ENCODE results near the gene USP3. TPM values are rescaled to one million over a fixed set of nuclear protein-coding genes. Genes with fewer than 3 reads are reported as not detected.

USP3 gene
- total RNA-seq, 2 donors from 2014 or later, result 44.2 to 45.8 TPM

GRCh38 chr15:63636518-63637061, 132.2 kb downstream of the USP3 start:
- no peak for DNase-seq (ENCODE audit: low spot score)
- Histone ChIP-seq H3K4me3 (no peak overlapping the region), H3K36me3 (peaks cover 0 to 3% of the 10 kb centered on the region in 2 donors), H3K9me3 (no peaks in the 10 kb centered on the region), H3K4me1 (replicated peaks) (no peaks in the 10 kb centered on the region), H3K27me3 (replicated peaks; ENCODE audit: insufficient read depth) (no peaks in the 10 kb centered on the region), H3K27ac (no peak overlapping the region)
- TF ChIP-seq POLR2A (IDR thresholded peaks at IDR 0.05) (no peak), POLR2AphosphoS5 (IDR thresholded peaks at IDR 0.05) (no peak), CTCF (IDR thresholded peaks at IDR 0.05) (no peak)
- 97% methylated on average over 9 of the region's 9 CpGs for WGBS
- intact Hi-C loops (cut with DNase I), result no loop called here

GRCh38 chr15:63638839-63639238, 134.4 kb downstream of the USP3 start:
- DNase-seq (ENCODE audit: low spot score), result no peak
- WGBS, result 94% methylated on average over 1 of the region's 1 CpG
- Histone ChIP-seq H3K36me3 (peaks cover 0 to 3% of the 10 kb centered on the region in 2 donors), H3K9me3 (no peaks in the 10 kb centered on the region), H3K27ac (no peak overlapping the region), H3K4me3 (no peak overlapping the region), H3K27me3 (replicated peaks; ENCODE audit: insufficient read depth) (no peaks in the 10 kb centered on the region), H3K4me1 (replicated peaks) (no peaks in the 10 kb centered on the region)
- intact Hi-C loops (cut with DNase I), result no loop called here
- TF ChIP-seq POLR2A (IDR thresholded peaks at IDR 0.05), result no peak
- TF ChIP-seq POLR2AphosphoS5 (IDR thresholded peaks at IDR 0.05), result no peak
- no peak for TF ChIP-seq CTCF (IDR thresholded peaks at IDR 0.05)

GRCh38 chr15:63640146-63640545, 135.8 kb downstream of the USP3 start:
- peaks cover 0 to 3% of the 10 kb centered on the region in 2 donors for H3K36me3 ChIP-seq
- intact Hi-C loops (cut with DNase I), result no loop called here
- H3K4me3 ChIP-seq, result no peak overlapping the region
- H3K27ac ChIP-seq, result no peak overlapping the region
- H3K4me1 ChIP-seq (replicated peaks), result no peaks in the 10 kb centered on the region
- 94% methylated on average over 3 of the region's 3 CpGs for WGBS
- H3K9me3 ChIP-seq, result no peaks in the 10 kb centered on the region
- DNase-seq (ENCODE audit: low spot score), result no peak
- H3K27me3 ChIP-seq (replicated peaks; ENCODE audit: insufficient read depth), result no peaks in the 10 kb centered on the region
- TF ChIP-seq POLR2AphosphoS5 (IDR thresholded peaks at IDR 0.05) (no peak), POLR2A (IDR thresholded peaks at IDR 0.05) (no peak), CTCF (IDR thresholded peaks at IDR 0.05) (no peak)

Other genes starting within 250 kb of the USP3 start
- gene APH1B, start 227.0 kb upstream of the USP3 start, total RNA-seq, result 10 to 100 TPM; 20.0 to 35.0 TPM
- gene CA12, start 122.7 kb upstream of the USP3 start, total RNA-seq, result 1 to 10 TPM; 3.0 to 9.5 TPM
- 10 to 100 TPM; 12.5 to 39.6 TPM for gene FBXL22, start 92.8 kb downstream of the USP3 start, total RNA-seq